H1 (cell line): ENCODE results near the gene TPST2. TPM values are rescaled to one million over a fixed set of nuclear protein-coding genes. Genes with fewer than 3 reads are reported as not detected.

ENCODE experiments used
- CTCF ChIA-PET: fragments of 300-600 bp; sonication (Branson Sonifier 250); formaldehyde crosslinking; loops from one replicate; lab custom pipeline; 2021; ENCODE audit not compliant: partially characterized antibody; lab: Charles Lee
- POLR2A ChIA-PET: fragments of 300-600 bp; sonication (Branson Sonifier 250); formaldehyde crosslinking; loops from one replicate; lab custom pipeline; 2021; ENCODE audit warnings: inconsistent platforms; ENCODE audit not compliant: partially characterized antibody; lab: Charles Lee
- DNase-seq, 2 experiments: peaks; one replicate each; pipeline versions ENCODE4 v3.0.0 to v3.0.0-alpha.2; 2010 to 2022; ENCODE audit warnings: low spot score in 2 of 2, low read depth in 1 of 2, mixed read lengths in 1 of 2
- FAIRE-seq: peaks from 2 replicates; lab custom pipeline; 2011; peaks lifted over from hg19 to GRCh38; lab: Jason Lieb, UNC
- H2AFZ ChIP-seq: 2 replicates; pipeline ENCODE4 v1.8.1; 2012; ENCODE audit warnings: low read length, inconsistent platforms
- H2AK5ac ChIP-seq: 2 replicates; pipeline ENCODE4 v1.6.1; 2013; ENCODE audit warnings: low read depth, low read length
- H2BK120ac ChIP-seq: replicated peaks from 2 replicates; pipeline ENCODE3; 2013; ENCODE audit warnings: low read depth, low read length, inconsistent platforms
- H2BK12ac ChIP-seq: 2 replicates; pipeline ENCODE4 v1.6.1; 2013; ENCODE audit warnings: low read depth, low read length
- H2BK15ac ChIP-seq: 2 replicates; pipeline ENCODE4 v1.6.1; 2013; ENCODE audit warnings: low read length
- H2BK20ac ChIP-seq: 2 replicates; pipeline ENCODE4 v1.6.1; 2013; ENCODE audit warnings: low read length
- H2BK5ac ChIP-seq: 2 replicates; pipeline ENCODE4 v1.6.1; 2013; ENCODE audit warnings: low read depth, low read length
- H3K14ac ChIP-seq: 2 replicates; pipeline ENCODE4 v1.6.1; 2013; ENCODE audit warnings: inconsistent platforms; ENCODE audit not compliant: insufficient read length
- H3K18ac ChIP-seq: 2 replicates; pipeline ENCODE4 v1.6.1; 2013; ENCODE audit warnings: low read length; ENCODE audit errors: extremely low read depth
- H3K23ac ChIP-seq: 2 replicates; pipeline ENCODE4 v1.6.1; 2013; ENCODE audit warnings: inconsistent platforms; ENCODE audit not compliant: insufficient read length
- H3K23me2 ChIP-seq: 2 replicates; pipeline ENCODE4 v1.6.1; 2013; ENCODE audit warnings: low read depth, low read length
- H3K27ac ChIP-seq: 2 replicates; pipeline ENCODE4 v1.6.1; 2011; ENCODE audit warnings: low read depth, low read length, inconsistent platforms
- H3K27me3 ChIP-seq, 4 experiments: replicated peaks in 1 of 4; 1 replicate in 1 of 4; 2 replicates in 3 of 4; pipeline versions ENCODE4 v1.6.1 to v1.8.1; 2011 to 2013; ENCODE audit warnings: low read length in 3 of 4, mild to moderate bottlenecking in 3 of 4, inconsistent platforms in 2 of 4, mixed read lengths in 2 of 4, moderate library complexity in 1 of 4; ENCODE audit not compliant: control insufficient read depth in 3 of 4, insufficient read depth in 3 of 4; ENCODE audit errors: extremely low read depth in 1 of 4
- H3K36me3 ChIP-seq, 4 experiments: 2 replicates each; pipeline versions ENCODE4 v1.6.1 to v1.8.1; 2011 to 2013; ENCODE audit warnings: mild to moderate bottlenecking in 4 of 4, low read length in 3 of 4, moderate library complexity in 2 of 4, control low read depth in 1 of 4, inconsistent platforms in 1 of 4; ENCODE audit not compliant: insufficient read depth in 4 of 4, control insufficient read depth in 2 of 4
- H3K4ac ChIP-seq: replicated peaks from 2 replicates; pipeline ENCODE3; 2013; ENCODE audit warnings: low read length, low read depth, mixed read lengths, inconsistent platforms; ENCODE audit not compliant: insufficient read length
- H3K4me1 ChIP-seq, 4 experiments: replicated peaks in 1 of 4; 1 replicate in 1 of 4; 2 replicates in 3 of 4; pipeline versions ENCODE4 v1.6.1 to v1.8.1; 2011 to 2013; ENCODE audit warnings: low read length in 3 of 4, inconsistent platforms in 2 of 4, mixed read lengths in 1 of 4; ENCODE audit not compliant: insufficient read depth in 4 of 4, control insufficient read depth in 3 of 4
- H3K4me2 ChIP-seq, 2 experiments: 2 replicates each; pipeline versions ENCODE4 v1.6.1 to v1.8.1; 2011 to 2013; ENCODE audit warnings: low read depth in 2 of 2, low read length in 2 of 2, control low read depth in 1 of 2, inconsistent platforms in 1 of 2, mild to moderate bottlenecking in 1 of 2; ENCODE audit not compliant: insufficient read depth in 1 of 2
- H3K4me3 ChIP-seq, 4 experiments: fragments of 200-600, 300-600 bp in 1 of 4; sonication (generic), shearing (Covaris generic), sonication (Bioruptor Twin) in 1 of 4; 2 replicates each; pipeline versions ENCODE4 v1.5.1 to v1.8.1; 2011 to 2016; ENCODE audit warnings: low read length in 4 of 4, low read depth in 3 of 4, control low read depth in 2 of 4, inconsistent platforms in 2 of 4, mild to moderate bottlenecking in 2 of 4, mixed read lengths in 1 of 4, moderate library complexity in 1 of 4; ENCODE audit not compliant: insufficient read depth in 2 of 4; ENCODE audit errors: extremely low read depth in 1 of 4
- H3K56ac ChIP-seq: replicated peaks from 2 replicates; pipeline ENCODE3; 2013; ENCODE audit warnings: low read depth, mild to moderate bottlenecking, mixed read lengths, low read length, inconsistent platforms; ENCODE audit not compliant: insufficient read length
- H3K79me1 ChIP-seq: 2 replicates; pipeline ENCODE4 v1.6.1; 2013; ENCODE audit warnings: low read depth, low read length, control low read depth
- H3K79me2 ChIP-seq, 2 experiments: 2 replicates each; pipeline versions ENCODE4 v1.6.1 to v1.8.1; 2012 to 2013; ENCODE audit warnings: low read length in 2 of 2, mild to moderate bottlenecking in 2 of 2, inconsistent platforms in 1 of 2; ENCODE audit not compliant: insufficient read depth in 2 of 2, control insufficient read depth in 1 of 2
- H3K9ac ChIP-seq, 4 experiments: replicated peaks in 1 of 4; 1 replicate in 1 of 4; 2 replicates in 3 of 4; pipeline versions ENCODE4 v1.6.1 to v1.8.1; 2011 to 2013; ENCODE audit warnings: low read depth in 3 of 4, low read length in 3 of 4, control low read depth in 2 of 4, mild to moderate bottlenecking in 2 of 4, moderate library complexity in 2 of 4, inconsistent platforms in 1 of 4; ENCODE audit errors: extremely low read depth in 1 of 4
- H3K9me3 ChIP-seq, 2 experiments: 2 replicates each; pipeline versions ENCODE4 v1.6.1 to v1.8.1; 2012 to 2013; ENCODE audit warnings: mild to moderate bottlenecking in 2 of 2, moderate library complexity in 2 of 2, control low read depth in 1 of 2, inconsistent platforms in 1 of 2, low read depth in 1 of 2, low read length in 1 of 2, mixed read lengths in 1 of 2; ENCODE audit not compliant: insufficient read depth in 2 of 2
- H4K20me1 ChIP-seq, 2 experiments: replicated peaks in 1 of 2; 2 replicates each; pipeline versions ENCODE3 to v1.8.1; 2011 to 2013; ENCODE audit warnings: inconsistent platforms in 2 of 2, low read length in 2 of 2, mild to moderate bottlenecking in 1 of 2; ENCODE audit not compliant: insufficient read depth in 2 of 2, control insufficient read depth in 1 of 2
- H4K5ac ChIP-seq: 2 replicates; pipeline ENCODE4 v1.6.1; 2013; ENCODE audit warnings: low read length, low read depth, mixed read lengths, inconsistent platforms; ENCODE audit not compliant: insufficient read length
- H4K8ac ChIP-seq: 2 replicates; pipeline ENCODE4 v1.8.0; 2013; ENCODE audit warnings: mild to moderate bottlenecking, moderate library complexity, low read length, inconsistent platforms; ENCODE audit not compliant: insufficient read depth; ENCODE audit errors: extremely low read depth
- H4K91ac ChIP-seq: replicated peaks from 2 replicates; pipeline ENCODE3; 2013; ENCODE audit warnings: low read length, mixed read lengths, inconsistent platforms; ENCODE audit not compliant: insufficient read length
- FOSL1 ChIP-seq: IDR thresholded peaks from 2 replicates; pipeline ENCODE4 v1.6.1; 2011; ENCODE audit warnings: mild to moderate bottlenecking, low read depth, low read length, moderate library complexity; ENCODE audit not compliant: insufficient read depth
- JUND ChIP-seq: IDR thresholded peaks from 2 replicates; pipeline ENCODE4 v1.6.1; 2011; ENCODE audit warnings: mild to moderate bottlenecking, improper control_type of control experiment, low read length
- KDM1A ChIP-seq: fragments of 200-600, 300-600 bp; sonication (generic); IDR thresholded peaks from 2 replicates; pipeline ENCODE4 v1.7.1; 2016; ENCODE audit warnings: mild to moderate bottlenecking, low read length, borderline replicate concordance
- WGBS, 2 experiments: shearing (Covaris generic) in 1 of 2; methylation state at CpG; one replicate each; pipeline versions ENCODE4 v1.1.6 to v1.1.7; 2013 to 2015; ENCODE audit warnings: low lambda C conversion rate in 2 of 2, mixed read lengths in 2 of 2, inconsistent platforms in 1 of 2, low coverage in 1 of 2, missing lambda C conversion rate in 1 of 2; ENCODE audit not compliant: insufficient replicate concordance in 2 of 2, insufficient coverage in 1 of 2, insufficient read length in 1 of 2; ENCODE audit errors: extremely low coverage in 1 of 2, missing lambda C conversion rate in 1 of 2; 5-methylcytosine and 5-hydroxymethylcytosine counted together
- polyA plus RNA-seq, 7 experiments: library from polyadenylated mRNA; depleted of rRNA in 3 of 7; stranded (reverse) in 5 of 7; unstranded in 2 of 7; fragments of >200 nt in 5 of 7; fragments of 200-250 nt in 2 of 7; gene quantifications; 1 replicate in 5 of 7; 2 replicates in 1 of 7; 4 replicates in 1 of 7; pipeline versions ENCODE4 v1.2.1 to v1.2.3, GENCODE V29; 2011 to 2013; ENCODE audit warnings: missing spikeins in 2 of 7, mixed read lengths in 2 of 7
- total RNA-seq: library from RNA; stranded (reverse); fragmentation: NEBNext Ultra II Directional; extraction: Animal tissue kit (Norgen Biotek cat#: 25700); gene quantifications from 2 replicates; pipeline ENCODE4 v1.2.1, GENCODE V29; 2021
- TF ChIP-seq, protein P1 (sequence below): IDR thresholded peaks from 2 replicates; pipeline ENCODE4 v1.6.1; 2011; ENCODE audit warnings: low read length, improper control_type of control experiment
- TF ChIP-seq, protein P2 (sequence below): IDR thresholded peaks from 2 replicates; pipeline ENCODE4 v1.6.1; 2012; ENCODE audit warnings: low read length, inconsistent platforms

The TPST2 gene
- total and polyA plus RNA-seq, 2 of the 8 experiments (the other 6 are each of a cell fraction or from before 2014, with no cell fraction given) = 58.8 to 143 TPM

DNA sequence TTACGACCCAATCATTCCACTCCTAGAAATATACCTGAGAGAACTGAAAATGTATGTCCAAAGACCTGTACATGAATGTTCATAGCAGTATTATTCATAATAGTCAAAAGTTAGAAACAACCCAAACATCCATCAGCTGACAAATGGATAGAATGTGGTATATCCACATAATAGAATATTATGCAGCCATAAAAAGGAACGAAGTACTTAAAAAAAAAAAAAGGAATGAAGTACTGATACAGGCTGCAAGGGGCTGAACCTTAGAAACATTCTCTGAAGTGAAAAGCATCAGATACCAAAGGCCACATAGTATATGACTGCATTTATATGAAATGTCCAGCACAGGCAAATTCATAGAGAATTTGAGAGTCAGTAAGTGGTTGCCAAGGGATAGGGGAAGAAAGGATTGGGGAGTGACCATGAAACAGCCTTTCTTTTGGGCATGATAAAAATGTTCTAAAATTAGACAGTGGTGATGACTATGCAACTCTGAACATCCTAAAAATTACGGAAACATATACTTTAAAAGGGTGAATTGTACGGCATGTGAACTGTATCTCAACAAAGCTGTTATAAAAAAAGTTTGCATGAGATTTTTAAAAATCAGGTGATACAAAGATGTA lies 1.8 kb downstream of the TPST2 start:
- H3K4me2 ChIP-seq = peak overlapping the region in 1 of 2 experiments; percentile 84; a peak in 1 of 4 replicates
- no peak for DNase-seq

More for the DNA sequence above, 1.8 kb downstream of the TPST2 start:
- no peaks in the 10 kb centered on the region for H3K9me3 ChIP-seq
- peak overlapping the region in 1 of 4 experiments; percentile 100; a peak in 2 of 8 replicates for H3K4me3 ChIP-seq
- H3K4me1 ChIP-seq = peaks cover 0 to 15% (median 4%) of the 10 kb centered on the region in 4 experiments; a peak in 6 of 7 replicates
- no peaks in the 10 kb centered on the region for H3K27me3 ChIP-seq
- POLR2A ChIA-PET = interaction anchor here (1.3 to 1.6 kb wide), 3 partner anchors 23 to 73 kb away, joined by 3 to 4 read pairs (median 3); no protein-coding TSS in a partner anchor
- H2BK15ac ChIP-seq = no peak overlapping the region
- no peak overlapping the region for H2BK20ac ChIP-seq
- no peak overlapping the region for H3K4ac ChIP-seq
- H3K18ac ChIP-seq = no peak overlapping the region
- no peak overlapping the region for H4K8ac ChIP-seq
- TF ChIP-seq FOSL1 = no peak
- TF ChIP-seq, protein P1, sequence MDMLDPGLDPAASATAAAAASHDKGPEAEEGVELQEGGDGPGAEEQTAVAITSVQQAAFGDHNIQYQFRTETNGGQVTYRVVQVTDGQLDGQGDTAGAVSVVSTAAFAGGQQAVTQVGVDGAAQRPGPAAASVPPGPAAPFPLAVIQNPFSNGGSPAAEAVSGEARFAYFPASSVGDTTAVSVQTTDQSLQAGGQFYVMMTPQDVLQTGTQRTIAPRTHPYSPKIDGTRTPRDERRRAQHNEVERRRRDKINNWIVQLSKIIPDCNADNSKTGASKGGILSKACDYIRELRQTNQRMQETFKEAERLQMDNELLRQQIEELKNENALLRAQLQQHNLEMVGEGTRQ = no peak
- no peak for TF ChIP-seq JUND
- TF ChIP-seq, protein P2, sequence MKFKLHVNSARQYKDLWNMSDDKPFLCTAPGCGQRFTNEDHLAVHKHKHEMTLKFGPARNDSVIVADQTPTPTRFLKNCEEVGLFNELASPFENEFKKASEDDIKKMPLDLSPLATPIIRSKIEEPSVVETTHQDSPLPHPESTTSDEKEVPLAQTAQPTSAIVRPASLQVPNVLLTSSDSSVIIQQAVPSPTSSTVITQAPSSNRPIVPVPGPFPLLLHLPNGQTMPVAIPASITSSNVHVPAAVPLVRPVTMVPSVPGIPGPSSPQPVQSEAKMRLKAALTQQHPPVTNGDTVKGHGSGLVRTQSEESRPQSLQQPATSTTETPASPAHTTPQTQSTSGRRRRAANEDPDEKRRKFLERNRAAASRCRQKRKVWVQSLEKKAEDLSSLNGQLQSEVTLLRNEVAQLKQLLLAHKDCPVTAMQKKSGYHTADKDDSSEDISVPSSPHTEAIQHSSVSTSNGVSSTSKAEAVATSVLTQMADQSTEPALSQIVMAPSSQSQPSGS = no peak
- TF ChIP-seq KDM1A = peak; percentile 64; the same call in 1 of the 2 replicates
- H2BK120ac ChIP-seq = no peak overlapping the region
- 97% methylated on average over 4 of the region's 4 CpGs; no CpG with 5 or more reads in 1 of the 2 experiments for WGBS, 2 experiments
- peaks cover 10 to 64% of the 10 kb centered on the region in 2 experiments; a peak in 3 of 4 replicates for H3K79me2 ChIP-seq
- H3K23me2 ChIP-seq = peaks cover 5% of the 10 kb centered on the region; the same call in 1 of the 2 replicates
- no peak overlapping the region for H3K56ac ChIP-seq
- H3K14ac ChIP-seq = no peak overlapping the region
- H4K5ac ChIP-seq = no peak overlapping the region
- FAIRE-seq = no peak
- no peak overlapping the region for H3K27ac ChIP-seq
- H3K9ac ChIP-seq = no peak overlapping the region
- no peak overlapping the region for H2AK5ac ChIP-seq
- peaks cover 0 to 8% (median 1%) of the 10 kb centered on the region in 4 experiments; a peak in 4 of 8 replicates for H3K36me3 ChIP-seq
- CTCF ChIA-PET = interaction anchor here (0.6 to 1.3 kb wide), 2 partner anchors 23 to 1687 kb away, joined by 3 to 4 read pairs; no protein-coding TSS in a partner anchor
- peaks cover 4 to 13% of the 10 kb centered on the region in 2 experiments for H4K20me1 ChIP-seq
- peaks cover 10% of the 10 kb centered on the region for H3K79me1 ChIP-seq
- no peak overlapping the region for H2BK5ac ChIP-seq
- H3K23ac ChIP-seq = no peak overlapping the region
- H4K91ac ChIP-seq = no peak overlapping the region
- H2AFZ ChIP-seq = no peak overlapping the region
- no peak overlapping the region for H2BK12ac ChIP-seq
